Lower leg skin (tissue), 3 donors: ENCODE data around the gene MTSS2.

Experiments
- CTCF ChIP-seq, 3 donors: fragments of 450-650 bp; IDR thresholded peaks; one replicate each; pipeline ENCODE4 v1.5.1; 2016; ENCODE audit warnings: antibody characterized with exemption in 3 of 3, mild to moderate bottlenecking in 3 of 3, moderate library complexity in 2 of 3
- POLR2A ChIP-seq, 2 donors: fragments of 450-650 bp; IDR thresholded peaks; one replicate each; pipeline ENCODE4 v1.6.1; 2016 to 2017; ENCODE audit warnings: antibody characterized with exemption in 2 of 2, mild to moderate bottlenecking in 1 of 2, moderate library complexity in 1 of 2

- TF ChIP-seq CTCF (IDR thresholded peaks at IDR 0.05) (no peak), POLR2A (IDR thresholded peaks at IDR 0.05) (no peak)
Observed at GRCh38 chr16:70681382-70682238, 4.2 kb downstream of the MTSS2 start.
